ENCODE measurements around the gene INSL3.

DNA sequence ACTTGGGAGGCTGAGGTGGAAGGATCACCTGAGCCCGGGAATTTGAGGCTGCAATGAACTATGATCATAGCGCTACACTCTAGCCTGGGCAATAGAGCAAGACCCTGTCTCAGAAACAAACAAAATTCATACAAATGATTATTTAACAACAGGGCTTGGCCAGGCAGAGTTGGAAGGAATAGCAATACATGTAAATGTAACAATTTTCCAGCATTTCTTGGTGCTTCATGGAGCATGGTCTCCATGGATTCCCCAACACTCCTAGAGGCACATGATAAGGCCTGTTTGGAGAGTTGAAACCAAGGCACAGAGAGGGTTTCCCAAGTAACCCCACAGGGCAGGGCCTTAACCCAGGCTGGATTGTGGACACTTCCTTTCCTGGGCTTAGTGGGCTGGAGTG lies 10.2 kb downstream of the INSL3 start:
- TF ChIP-seq, protein P1, sequence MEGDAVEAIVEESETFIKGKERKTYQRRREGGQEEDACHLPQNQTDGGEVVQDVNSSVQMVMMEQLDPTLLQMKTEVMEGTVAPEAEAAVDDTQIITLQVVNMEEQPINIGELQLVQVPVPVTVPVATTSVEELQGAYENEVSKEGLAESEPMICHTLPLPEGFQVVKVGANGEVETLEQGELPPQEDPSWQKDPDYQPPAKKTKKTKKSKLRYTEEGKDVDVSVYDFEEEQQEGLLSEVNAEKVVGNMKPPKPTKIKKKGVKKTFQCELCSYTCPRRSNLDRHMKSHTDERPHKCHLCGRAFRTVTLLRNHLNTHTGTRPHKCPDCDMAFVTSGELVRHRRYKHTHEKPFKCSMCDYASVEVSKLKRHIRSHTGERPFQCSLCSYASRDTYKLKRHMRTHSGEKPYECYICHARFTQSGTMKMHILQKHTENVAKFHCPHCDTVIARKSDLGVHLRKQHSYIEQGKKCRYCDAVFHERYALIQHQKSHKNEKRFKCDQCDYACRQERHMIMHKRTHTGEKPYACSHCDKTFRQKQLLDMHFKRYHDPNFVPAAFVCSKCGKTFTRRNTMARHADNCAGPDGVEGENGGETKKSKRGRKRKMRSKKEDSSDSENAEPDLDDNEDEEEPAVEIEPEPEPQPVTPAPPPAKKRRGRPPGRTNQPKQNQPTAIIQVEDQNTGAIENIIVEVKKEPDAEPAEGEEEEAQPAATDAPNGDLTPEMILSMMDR (IDR thresholded peaks at IDR 0.05), result no peak
- TF ChIP-seq POLR2A (IDR thresholded peaks at IDR 0.05), result no peak
